GM12891 (cell line): ENCODE measurements around the gene LTBP2.

Source experiments
- POLR2A ChIP-seq: IDR thresholded peaks from 2 replicates; pipeline ENCODE4 v1.6.1; 2011; ENCODE audit warnings: low read depth, low read length, control low read depth
- POLR2AphosphoS5 ChIP-seq: IDR thresholded peaks from 2 replicates; pipeline ENCODE4 v1.6.1; 2011; ENCODE audit warnings: low read depth, low read length, control low read depth
- POU2F2 ChIP-seq: IDR thresholded peaks from 2 replicates; pipeline ENCODE4 v1.6.1; 2011; ENCODE audit warnings: low read depth, mild to moderate bottlenecking, control low read depth, low read length, moderate library complexity
- SPI1 ChIP-seq: IDR thresholded peaks from 2 replicates; pipeline ENCODE4 v1.6.1; 2011; ENCODE audit warnings: low read depth, low read length, control low read depth

- no peak for TF ChIP-seq POLR2A
- TF ChIP-seq POLR2AphosphoS5 = no peak
- TF ChIP-seq SPI1 = no peak
- no peak for TF ChIP-seq POU2F2
Measured at GRCh38 chr14:74557691-74558090, 54.3 kb downstream of the LTBP2 start.
